Body of pancreas (tissue), 4 donors: ENCODE results near the gene PMAIP1.

ENCODE experiments used
- POLR2A ChIP-seq, 3 donors: fragments of 450-650 bp; IDR thresholded peaks; one replicate each; pipeline ENCODE4 v1.6.1; 2016; ENCODE audit warnings: antibody characterized with exemption in 3 of 3, mild to moderate bottlenecking in 2 of 3
- TF ChIP-seq, protein P1 (sequence below), 7 experiments: fragments of 450-650 bp in 4 of 7; fragments of 200-600 bp in 3 of 7; sonication (generic) in 3 of 7; IDR thresholded peaks; one replicate each; pipeline ENCODE4 v1.5.1; 2016 to 2019; ENCODE audit warnings: antibody characterized with exemption in 7 of 7

DNA sequence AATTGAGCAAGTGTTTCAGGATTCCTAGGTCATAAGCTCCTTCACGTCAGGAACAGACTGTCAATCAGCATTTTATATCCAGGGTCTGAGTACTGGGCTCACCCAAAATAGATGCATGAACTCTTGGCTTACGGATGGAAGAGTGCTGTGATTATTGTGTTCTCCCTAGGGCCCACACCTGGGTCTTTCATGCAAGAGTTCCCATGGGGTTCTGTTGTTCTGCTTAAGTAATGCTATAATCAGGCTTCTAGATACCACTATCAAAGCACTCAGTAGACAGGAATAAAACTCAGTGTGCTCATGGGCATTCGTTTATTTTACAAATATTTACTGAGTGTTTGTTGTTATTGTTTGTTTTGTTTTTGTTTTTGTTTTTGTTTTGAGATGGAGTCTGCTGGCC lies 46.4 kb upstream of the PMAIP1 start:
- TF ChIP-seq, protein P1, sequence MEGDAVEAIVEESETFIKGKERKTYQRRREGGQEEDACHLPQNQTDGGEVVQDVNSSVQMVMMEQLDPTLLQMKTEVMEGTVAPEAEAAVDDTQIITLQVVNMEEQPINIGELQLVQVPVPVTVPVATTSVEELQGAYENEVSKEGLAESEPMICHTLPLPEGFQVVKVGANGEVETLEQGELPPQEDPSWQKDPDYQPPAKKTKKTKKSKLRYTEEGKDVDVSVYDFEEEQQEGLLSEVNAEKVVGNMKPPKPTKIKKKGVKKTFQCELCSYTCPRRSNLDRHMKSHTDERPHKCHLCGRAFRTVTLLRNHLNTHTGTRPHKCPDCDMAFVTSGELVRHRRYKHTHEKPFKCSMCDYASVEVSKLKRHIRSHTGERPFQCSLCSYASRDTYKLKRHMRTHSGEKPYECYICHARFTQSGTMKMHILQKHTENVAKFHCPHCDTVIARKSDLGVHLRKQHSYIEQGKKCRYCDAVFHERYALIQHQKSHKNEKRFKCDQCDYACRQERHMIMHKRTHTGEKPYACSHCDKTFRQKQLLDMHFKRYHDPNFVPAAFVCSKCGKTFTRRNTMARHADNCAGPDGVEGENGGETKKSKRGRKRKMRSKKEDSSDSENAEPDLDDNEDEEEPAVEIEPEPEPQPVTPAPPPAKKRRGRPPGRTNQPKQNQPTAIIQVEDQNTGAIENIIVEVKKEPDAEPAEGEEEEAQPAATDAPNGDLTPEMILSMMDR (IDR thresholded peaks at IDR 0.05) = no peak
- TF ChIP-seq POLR2A (IDR thresholded peaks at IDR 0.05) = no peak
